Right atrium auricular region (tissue), 2 donors: Measurements from ENCODE around the gene GPC2. TPM values are rescaled to one million over a fixed set of nuclear protein-coding genes. Genes with fewer than 3 reads are reported as not detected.

ENCODE experiments used
- DNase-seq: peaks from one replicate; pipeline ENCODE4 v3.0.0-alpha.2; 2019; ENCODE audit warnings: low spot score
- H3K27ac ChIP-seq, 2 donors: fragments of 200-600 bp; sonication (generic); 1 replicate in 1 of 2; 2 replicates in 1 of 2; pipeline ENCODE4 v1.5.1; 2016 to 2019
- H3K27me3 ChIP-seq, 2 donors: fragments of 200-600 bp; sonication (generic); one replicate each; pipeline versions ENCODE4 v1.5.1 to v1.6.0; 2017 to 2019
- H3K36me3 ChIP-seq: fragments of 200-600 bp; sonication (generic); one replicate; pipeline ENCODE4 v1.5.1; 2016
- H3K4me1 ChIP-seq, 2 donors: fragments of 200-600 bp; sonication (generic); one replicate each; pipeline versions ENCODE4 v1.5.1 to v1.6.0; 2017 to 2019
- H3K4me3 ChIP-seq, 2 donors: fragments of 200-600 bp; sonication (generic); 1 replicate in 1 of 2; 2 replicates in 1 of 2; pipeline ENCODE4 v1.5.1; 2017 to 2019; ENCODE audit warnings: mild to moderate bottlenecking in 1 of 2, moderate library complexity in 1 of 2
- H3K9me3 ChIP-seq, 2 donors: fragments of 200-600 bp; sonication (generic); one replicate each; pipeline ENCODE4 v1.5.1; 2019
- CTCF ChIP-seq, 2 donors: fragments of 200-600 bp; sonication (generic); IDR thresholded peaks; one replicate each; pipeline ENCODE4 v1.5.1; 2019; ENCODE audit warnings: antibody characterized with exemption in 2 of 2
- microRNA-seq, 2 donors: library from miRNA; unstranded; fragments of <30 nt; microRNA quantifications; one replicate each; pipeline ENCODE4, GENCODE V29; 2016 to 2017; ENCODE audit warnings: borderline number of aligned reads in 2 of 2, borderline replicate concordance in 1 of 2
- total RNA-seq, 2 donors: library from RNA; depleted of rRNA; stranded (reverse); fragments of >200 nt; gene quantifications; one replicate each; pipeline ENCODE4 v1.1.0, GENCODE V29; 2016

Gene GPC2
- total RNA-seq, 2 donors from 2014 or later: 0.12 TPM; not detected in 1

GRCh38 chr7:100120733-100121036 is 56.5 kb downstream of the GPC2 start:
- DNase-seq: no peak
- peak overlapping the region in 1 of 2 donors; percentile 75 for H3K4me3 ChIP-seq
- no peaks in the 10 kb centered on the region for H3K27me3 ChIP-seq
- no peak overlapping the region for H3K27ac ChIP-seq
- peaks cover 0 to 29% of the 10 kb centered on the region in 2 donors for H3K4me1 ChIP-seq
- H3K9me3 ChIP-seq: no peaks in the 10 kb centered on the region
- no peak for TF ChIP-seq CTCF (IDR thresholded peaks at IDR 0.05)
- no peaks in the 10 kb centered on the region for H3K36me3 ChIP-seq

- peak overlapping the region; percentile 88 for H3K27ac ChIP-seq
- H3K4me1 ChIP-seq: peaks cover 0 to 24% of the 10 kb centered on the region in 2 donors
- peak overlapping the region; percentile 75 for H3K4me3 ChIP-seq
- H3K9me3 ChIP-seq: no peaks in the 10 kb centered on the region
- no peaks in the 10 kb centered on the region for H3K27me3 ChIP-seq
- no peak for TF ChIP-seq CTCF (IDR thresholded peaks at IDR 0.05)
- DNase-seq: peak; percentile 80
- H3K36me3 ChIP-seq: no peaks in the 10 kb centered on the region
These were observed 57.0 kb downstream of the GPC2 start for GRCh38 chr7:100119970-100120732.

Small RNA genes lying within 50 kb of the gene (microRNA-seq; reads per million reads assigned to microRNA genes)
- 0 reads per million in 2 donors for gene MIR4658

Other genes starting within 250 kb of the GPC2 start
- not detected for gene GJC3, start 247.8 kb downstream of the GPC2 start, total RNA-seq
- gene AZGP1, start 201.3 kb downstream of the GPC2 start, total RNA-seq: 10 to 100 TPM; 11.3 to 46.5 TPM
- gene ZKSCAN1, start 161.8 kb downstream of the GPC2 start, total RNA-seq: 10 to 100 TPM; 19.8 to 20.0 TPM
- gene ZSCAN21, start 127.6 kb downstream of the GPC2 start, total RNA-seq: 1 to 10 TPM; 6.7 to 7.1 TPM
- 10 to 100 TPM; 11.8 to 16.1 TPM for gene ZNF3, start 95.7 kb downstream of the GPC2 start, total RNA-seq
- gene COPS6, start 88.4 kb downstream of the GPC2 start, total RNA-seq: 10 to 100 TPM; 46.7 to 64.2 TPM
- gene MCM7, start 76.0 kb downstream of the GPC2 start, total RNA-seq: 10 to 100 TPM in 1 of 2 donors, 1 to 10 TPM in 1; 8.3 to 13.0 TPM
- gene AP4M1, start 75.7 kb downstream of the GPC2 start, total RNA-seq: 10 to 100 TPM; 12.2 to 12.4 TPM
- gene TAF6, start 58.0 kb downstream of the GPC2 start, total RNA-seq: 10 to 100 TPM; 41.7 to 49.1 TPM
- 1 to 10 TPM; 6.1 to 6.2 TPM for gene CNPY4, start 57.7 kb downstream of the GPC2 start, total RNA-seq
- gene MBLAC1, start 50.4 kb downstream of the GPC2 start, total RNA-seq: 1 to 10 TPM; 3.3 to 6.1 TPM
- 100 to 1,000 TPM; 153 to 168 TPM for gene LAMTOR4, start 28.5 kb downstream of the GPC2 start, total RNA-seq
- gene TRAPPC14, start 18.7 kb downstream of the GPC2 start, total RNA-seq: 1 to 10 TPM; 5.1 to 8.3 TPM
- gene GAL3ST4, start 8.8 kb downstream of the GPC2 start, total RNA-seq: 1 to 10 TPM; 1.3 to 2.4 TPM
- not detected for gene STAG3, start 537 bp upstream of the GPC2 start, total RNA-seq
- gene PVRIG, start 42.6 kb upstream of the GPC2 start, total RNA-seq: under 1 TPM in 1 of 2 donors, not detected in 1; 0.43 TPM
- not detected for gene SPDYE3, start 130.3 kb upstream of the GPC2 start, total RNA-seq
- gene PILRB, start 180.7 kb upstream of the GPC2 start, total RNA-seq: 1 to 10 TPM; 9.3 to 9.8 TPM
- 1 to 10 TPM; 2.6 to 6.2 TPM for gene PILRA, start 196.1 kb upstream of the GPC2 start, total RNA-seq